Tibial artery (tissue), 4 donors: ENCODE data around the gene PLCXD3.

Experiments used
- DNase-seq, 2 donors: peaks; one replicate each; pipeline ENCODE4 v3.0.0-alpha.2; 2019
- H3K27ac ChIP-seq, 2 donors: fragments of 200-600 bp; sonication (generic) in 1 of 2; 1 replicate in 1 of 2; 2 replicates in 1 of 2; pipeline ENCODE4 v1.5.1; 2018 to 2019; ENCODE audit warnings: mild to moderate bottlenecking in 1 of 2
- H3K27me3 ChIP-seq, 2 donors: fragments of 200-600 bp; sonication (generic) in 1 of 2; one replicate each; pipeline versions ENCODE4 v1.5.1 to v1.6.0; 2016 to 2019
- H3K36me3 ChIP-seq, 3 donors: fragments of 200-600 bp; sonication (generic) in 2 of 3; one replicate each; pipeline ENCODE4 v1.5.1; 2016 to 2019; ENCODE audit warnings: mild to moderate bottlenecking in 2 of 3
- H3K4me1 ChIP-seq, 4 donors: fragments of 200-600 bp; sonication (generic) in 2 of 4; 1 replicate in 3 of 4; 2 replicates in 1 of 4; pipeline ENCODE4 v1.5.1; 2016 to 2019
- H3K4me3 ChIP-seq, 2 donors: fragments of 200-600 bp; sonication (generic) in 1 of 2; 1 replicate in 1 of 2; 2 replicates in 1 of 2; pipeline ENCODE4 v1.5.1; 2018 to 2019; ENCODE audit warnings: mild to moderate bottlenecking in 2 of 2
- H3K9me3 ChIP-seq, 3 donors: fragments of 200-600 bp; sonication (generic) in 1 of 3; one replicate each; pipeline ENCODE4 v1.5.1; 2016 to 2019
- intact Hi-C: fragments of 100-400 bp; cut with DNase I; formaldehyde crosslinking; loops from one replicate; pipeline ENCODE4 v1.15.0; 2023; ENCODE audit warnings: low total_unique reads
- TF ChIP-seq, protein P1 (sequence below), 2 experiments: fragments of 200-600 bp in 1 of 2; fragments of 450-650 bp in 1 of 2; IDR thresholded peaks; one replicate each; pipeline ENCODE4 v1.5.1; 2017 to 2019; ENCODE audit warnings: antibody characterized with exemption in 2 of 2, mild to moderate bottlenecking in 1 of 2, moderate library complexity in 1 of 2

PLCXD3 gene

DNA sequence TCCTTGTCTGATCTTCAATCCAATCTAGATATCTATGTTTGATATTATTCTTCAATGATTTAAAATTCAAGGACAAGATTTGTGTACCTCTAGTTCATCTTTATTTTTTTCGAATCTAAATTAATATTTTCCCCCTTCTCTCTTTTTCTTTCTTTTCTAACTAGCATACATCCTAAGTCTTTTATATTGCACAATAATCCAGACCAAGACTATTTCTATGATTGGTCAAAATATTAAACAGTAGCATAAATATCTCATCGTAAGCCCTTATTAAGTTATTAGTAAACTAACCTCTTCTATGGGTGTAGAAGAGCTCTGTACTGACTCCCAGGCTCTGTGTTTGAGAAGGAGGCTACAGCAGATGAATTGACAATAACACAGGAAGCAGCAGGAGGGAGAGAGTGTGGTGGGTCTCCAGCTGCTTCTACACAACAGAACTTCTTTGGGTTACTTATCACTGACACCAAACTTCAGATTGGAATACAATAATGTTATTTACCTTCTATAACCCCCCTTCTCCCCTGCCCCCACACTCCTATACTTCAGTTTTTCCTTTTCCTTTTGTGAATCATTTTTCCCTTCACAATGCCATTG lies 11.9 kb upstream of the PLCXD3 start:
- Histone ChIP-seq H3K4me3 (no peak overlapping the region), H3K27me3 (no peaks in the 10 kb centered on the region), H3K9me3 (no peaks in the 10 kb centered on the region), H3K36me3 (no peaks in the 10 kb centered on the region), H3K27ac (no peak overlapping the region), H3K4me1 (peaks cover 0 to 4% (median 0%) of the 10 kb centered on the region in 4 donors)
- TF ChIP-seq, protein P1, sequence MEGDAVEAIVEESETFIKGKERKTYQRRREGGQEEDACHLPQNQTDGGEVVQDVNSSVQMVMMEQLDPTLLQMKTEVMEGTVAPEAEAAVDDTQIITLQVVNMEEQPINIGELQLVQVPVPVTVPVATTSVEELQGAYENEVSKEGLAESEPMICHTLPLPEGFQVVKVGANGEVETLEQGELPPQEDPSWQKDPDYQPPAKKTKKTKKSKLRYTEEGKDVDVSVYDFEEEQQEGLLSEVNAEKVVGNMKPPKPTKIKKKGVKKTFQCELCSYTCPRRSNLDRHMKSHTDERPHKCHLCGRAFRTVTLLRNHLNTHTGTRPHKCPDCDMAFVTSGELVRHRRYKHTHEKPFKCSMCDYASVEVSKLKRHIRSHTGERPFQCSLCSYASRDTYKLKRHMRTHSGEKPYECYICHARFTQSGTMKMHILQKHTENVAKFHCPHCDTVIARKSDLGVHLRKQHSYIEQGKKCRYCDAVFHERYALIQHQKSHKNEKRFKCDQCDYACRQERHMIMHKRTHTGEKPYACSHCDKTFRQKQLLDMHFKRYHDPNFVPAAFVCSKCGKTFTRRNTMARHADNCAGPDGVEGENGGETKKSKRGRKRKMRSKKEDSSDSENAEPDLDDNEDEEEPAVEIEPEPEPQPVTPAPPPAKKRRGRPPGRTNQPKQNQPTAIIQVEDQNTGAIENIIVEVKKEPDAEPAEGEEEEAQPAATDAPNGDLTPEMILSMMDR (IDR thresholded peaks at IDR 0.05): no peak
- no peak for DNase-seq
- intact Hi-C loops: no loop called here

DNA sequence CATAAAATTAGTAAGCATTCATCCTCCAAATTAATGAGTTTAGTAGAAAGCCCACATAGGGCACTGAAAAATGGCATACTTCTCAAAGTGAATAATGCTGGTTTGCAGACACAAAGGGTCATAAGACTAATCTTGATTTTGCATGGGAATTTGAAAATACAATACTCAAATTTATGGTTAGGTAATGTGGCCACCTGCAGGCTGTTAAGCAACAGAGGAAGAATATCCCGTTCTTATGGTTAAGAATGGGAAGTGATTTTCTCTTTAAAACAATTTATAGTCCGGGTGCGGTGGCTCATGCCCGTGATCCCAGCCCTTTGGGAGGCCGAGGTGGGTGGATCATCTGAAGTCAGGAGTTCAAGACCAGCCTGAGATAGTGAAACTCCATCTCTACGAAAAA lies 9.4 kb upstream of the PLCXD3 start:
- Histone ChIP-seq H3K9me3 (no peaks in the 10 kb centered on the region), H3K4me3 (no peak overlapping the region), H3K36me3 (no peaks in the 10 kb centered on the region), H3K27me3 (no peaks in the 10 kb centered on the region), H3K27ac (no peak overlapping the region), H3K4me1 (no peaks in the 10 kb centered on the region)
- intact Hi-C loops: no loop called here
- no peak for DNase-seq
- TF ChIP-seq, protein P1 (IDR thresholded peaks at IDR 0.05): no peak

DNA sequence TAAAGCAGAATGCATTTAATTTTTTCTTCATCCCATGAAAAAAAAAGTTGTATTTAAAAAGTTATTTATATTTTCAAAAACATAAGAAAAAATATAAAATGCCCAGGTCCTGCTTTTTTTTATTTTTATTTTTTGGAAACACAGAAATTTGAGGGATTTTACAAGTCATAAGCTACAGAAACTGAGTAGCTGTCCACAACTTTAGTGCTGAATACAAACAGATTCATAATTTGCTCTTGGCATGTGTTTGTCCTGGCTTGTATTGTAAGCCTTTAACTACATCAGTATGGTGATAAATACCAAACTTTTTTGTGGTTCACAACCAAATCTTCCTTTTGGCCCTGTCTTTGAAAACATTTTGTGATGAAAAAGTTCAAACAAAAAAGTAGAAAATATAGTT lies 7.5 kb upstream of the PLCXD3 start:
- Histone ChIP-seq H3K27me3 (no peaks in the 10 kb centered on the region), H3K27ac (no peak overlapping the region), H3K4me3 (no peak overlapping the region), H3K4me1 (no peaks in the 10 kb centered on the region), H3K36me3 (no peaks in the 10 kb centered on the region), H3K9me3 (no peaks in the 10 kb centered on the region)
- intact Hi-C loops: no loop called here
- TF ChIP-seq, protein P1 (IDR thresholded peaks at IDR 0.05): no peak
- DNase-seq: no peak

DNA sequence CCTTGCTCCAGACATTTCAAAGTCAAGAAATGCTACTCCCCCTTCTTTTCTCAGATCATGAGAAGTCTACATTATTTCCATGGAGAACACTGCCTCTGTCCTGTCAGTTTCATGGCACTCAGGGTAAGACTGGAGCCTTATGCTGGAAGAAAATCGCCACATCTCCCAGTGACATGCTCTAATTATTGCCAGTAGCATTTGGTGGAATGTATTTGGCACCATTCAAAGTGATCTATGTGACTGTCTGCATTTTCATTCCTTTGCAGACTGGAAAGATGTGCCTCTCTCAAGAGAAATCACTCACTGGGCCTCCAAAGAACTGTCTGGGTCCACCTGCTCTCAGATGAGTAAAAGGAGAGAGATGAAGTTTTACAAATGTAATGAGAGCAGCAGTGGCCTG lies 840 bp upstream of the PLCXD3 start:
- Histone ChIP-seq H3K9me3 (no peaks in the 10 kb centered on the region), H3K4me3 (no peak overlapping the region), H3K4me1 (peaks cover 0 to 18% (median 13%) of the 10 kb centered on the region in 4 donors), H3K27me3 (peaks cover 0 to 11% of the 10 kb centered on the region in 2 donors), H3K27ac (no peak overlapping the region), H3K36me3 (no peaks in the 10 kb centered on the region)
- no peak for DNase-seq
- intact Hi-C loops: no loop called here
- TF ChIP-seq, protein P1 (IDR thresholded peaks at IDR 0.05): no peak

DNA sequence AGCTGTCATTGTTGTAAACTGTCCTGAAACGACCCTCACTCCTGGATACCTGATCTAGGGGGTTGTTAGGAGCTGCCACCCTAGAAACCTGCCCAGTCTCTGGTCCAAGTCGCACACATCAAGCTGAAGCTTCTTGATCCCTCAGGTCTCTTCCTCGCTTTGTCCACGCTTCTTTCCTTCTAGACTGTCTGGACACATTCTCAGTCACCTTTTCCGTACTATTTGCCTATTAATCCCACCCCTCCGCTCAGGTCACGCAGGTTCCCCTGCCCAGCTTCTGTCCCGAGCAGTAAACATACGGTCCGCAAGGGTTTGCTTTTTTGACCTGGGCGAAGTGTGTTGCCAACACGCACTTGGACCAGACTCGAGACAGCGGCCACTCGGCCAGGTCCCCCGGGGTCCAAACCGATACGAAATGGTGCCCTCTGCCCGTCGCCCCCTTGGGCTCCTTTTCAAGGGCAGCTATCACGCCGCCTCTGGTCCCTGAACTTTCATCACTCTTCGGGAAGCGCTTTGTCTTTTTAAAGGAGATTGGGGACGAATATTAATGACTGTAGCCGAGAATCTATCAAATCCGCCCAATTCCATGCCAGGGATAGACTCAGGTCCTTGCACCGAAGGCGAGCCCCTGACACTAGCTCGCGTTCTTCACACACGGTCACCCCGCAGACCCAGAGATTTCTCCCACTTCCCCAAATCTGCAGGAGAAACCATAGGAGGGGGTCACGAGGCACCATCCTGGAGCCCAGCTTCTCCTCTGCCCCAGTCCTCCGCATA lies 814 bp downstream of the PLCXD3 start:
- H3K9me3 ChIP-seq: no peaks in the 10 kb centered on the region
- peak overlapping the region; percentile 53 to 66 for H3K4me3 ChIP-seq
- TF ChIP-seq, protein P1 (IDR thresholded peaks at IDR 0.05): no peak
- H3K4me1 ChIP-seq: peaks cover 0 to 18% (median 13%) of the 10 kb centered on the region in 4 donors
- H3K27ac ChIP-seq: peak overlapping the region; percentile 2 to 39
- H3K27me3 ChIP-seq: peaks cover 0 to 11% of the 10 kb centered on the region in 2 donors
- no peak for DNase-seq
- H3K36me3 ChIP-seq: no peaks in the 10 kb centered on the region
- intact Hi-C loops: no loop called here
